ENCODE data around the gene PHLDB2. TPM values are rescaled to one million over a fixed set of nuclear protein-coding genes. Genes with fewer than 3 reads are reported as not detected.

Gene PHLDB2
- total RNA-seq, 1 experiment from 2014 or later, result 143 TPM

- BruUV-seq (replicated peaks), result no TSS peak
- no peaks in the 10 kb centered on the region for H3K9me2 ChIP-seq (ENCODE audit: insufficient read depth)
- H4K20me1 ChIP-seq (ENCODE audit: insufficient read depth), result no peaks in the 10 kb centered on the region
- peaks cover 0 to 4% of the 10 kb centered on the region in 2 experiments; a peak in 1 of 4 replicates for H3K4me1 ChIP-seq (ENCODE audit: control insufficient read depth in 1 of 2, insufficient read depth in 2 of 2, low read length in 2 of 2)
- DNase-seq (ENCODE audit: low read depth, low spot score), result no peak
- intact Hi-C loops (cut with micrococcal nuclease), result no loop called here
- H3K27ac ChIP-seq (ENCODE audit: low read depth, low read length), result no peak overlapping the region
- H3K36me3 ChIP-seq (ENCODE audit: control insufficient read depth in 1 of 2, insufficient read depth in 2 of 2, low read length in 2 of 2), result no peaks in the 10 kb centered on the region
- H2AFZ ChIP-seq (ENCODE audit: low read depth, low read length, poor library complexity, severe bottlenecking), result no peak overlapping the region
- H3K9me3 ChIP-seq (ENCODE audit: control insufficient read depth in 1 of 2, insufficient read depth in 1 of 2, low read depth in 1 of 2, low read length in 2 of 2), result no peaks in the 10 kb centered on the region; a peak in 1 of 4 replicates
- no peak overlapping the region for H3K4me2 ChIP-seq (ENCODE audit: low read length)
- no peaks in the 10 kb centered on the region for H3K27me3 ChIP-seq (ENCODE audit: insufficient read depth, low read length)
- no peak for TF ChIP-seq CTCF (IDR thresholded peaks at IDR 0.05 in 2 of 3, conservative IDR thresholded peaks at IDR 0.05 in 1 of 3; ENCODE audit: borderline replicate concordance in 1 of 3, insufficient read depth in 1 of 3, low read depth in 2 of 3, low read length in 2 of 3)
- no peak for TF ChIP-seq EGR1 (IDR thresholded peaks at IDR 0.05; ENCODE audit: low read depth)
- no peak for TF ChIP-seq POLR2A (IDR thresholded peaks at IDR 0.05; ENCODE audit: borderline replicate concordance, extremely low read depth, insufficient read depth, insufficient read length)
- no peak for TF ChIP-seq SP1 (IDR thresholded peaks at IDR 0.05; ENCODE audit: low read depth)
- TF ChIP-seq ELF1 (IDR thresholded peaks at IDR 0.05; ENCODE audit: borderline replicate concordance, low read depth), result no peak
- TF ChIP-seq YY1 (IDR thresholded peaks at IDR 0.05; ENCODE audit: extremely low read depth, insufficient replicate concordance, low read depth, low read length), result no peak
- no peak for TF ChIP-seq CEBPB (IDR thresholded peaks at IDR 0.05; ENCODE audit: low read depth)
- TF ChIP-seq ZFX (IDR thresholded peaks at IDR 0.05), result no peak
- ChIA-PET CTCF (no interaction called here), RAD21 (ENCODE audit: low non-redundant PET in 1 of 2, low total read pairs in 2 of 2, uncharacterized antibody in 2 of 2, unreplicated experiment in 2 of 2) (no interaction called here), POLR2A (no interaction called here)
- H3K9ac ChIP-seq (ENCODE audit: low read length), result no peak overlapping the region
- H3K4me3 ChIP-seq (replicated peaks in 1 of 2; ENCODE audit: low read depth in 1 of 2, low read length in 2 of 2), result no peak overlapping the region
- no peak for ATAC-seq
- no peaks in the 10 kb centered on the region for H3K79me2 ChIP-seq (ENCODE audit: insufficient read depth, low read length)
Observed at GRCh38 chr3:111820651-111821050, 38.4 kb upstream of the PHLDB2 start.

- Histone ChIP-seq H3K79me2 (ENCODE audit: insufficient read depth, low read length) (no peaks in the 10 kb centered on the region), H2AFZ (ENCODE audit: low read depth, low read length, poor library complexity, severe bottlenecking) (no peak overlapping the region), H4K20me1 (ENCODE audit: insufficient read depth) (no peaks in the 10 kb centered on the region), H3K27ac (ENCODE audit: low read depth, low read length) (no peak overlapping the region), H3K4me1 (ENCODE audit: control insufficient read depth in 1 of 2, insufficient read depth in 2 of 2, low read length in 2 of 2) (peaks cover 0 to 11% of the 10 kb centered on the region in 2 experiments; a peak in 1 of 4 replicates), H3K27me3 (ENCODE audit: insufficient read depth, low read length) (no peaks in the 10 kb centered on the region), H3K36me3 (ENCODE audit: control insufficient read depth in 1 of 2, insufficient read depth in 2 of 2, low read length in 2 of 2) (no peaks in the 10 kb centered on the region), H3K9ac (ENCODE audit: low read length) (no peak overlapping the region), H3K4me2 (ENCODE audit: low read length) (no peak overlapping the region), H3K9me2 (ENCODE audit: insufficient read depth) (no peaks in the 10 kb centered on the region), H3K4me3 (replicated peaks in 1 of 2; ENCODE audit: low read depth in 1 of 2, low read length in 2 of 2) (no peak overlapping the region), H3K9me3 (ENCODE audit: control insufficient read depth in 1 of 2, insufficient read depth in 1 of 2, low read depth in 1 of 2, low read length in 2 of 2) (no peaks in the 10 kb centered on the region; a peak in 1 of 4 replicates)
- ChIA-PET POLR2A (no interaction called here), RAD21 (ENCODE audit: low non-redundant PET in 1 of 2, low total read pairs in 2 of 2, uncharacterized antibody in 2 of 2, unreplicated experiment in 2 of 2) (no interaction called here), CTCF (no interaction called here)
- no peak for TF ChIP-seq ELF1 (IDR thresholded peaks at IDR 0.05; ENCODE audit: borderline replicate concordance, low read depth)
- TF ChIP-seq EZH2 (IDR thresholded peaks at IDR 0.05), result no peak
- TF ChIP-seq MAX (IDR thresholded peaks at IDR 0.05), result no peak
- no peak for TF ChIP-seq CEBPB (IDR thresholded peaks at IDR 0.05; ENCODE audit: low read depth)
- TF ChIP-seq EGR1 (IDR thresholded peaks at IDR 0.05; ENCODE audit: low read depth), result no peak
- TF ChIP-seq ZFX (IDR thresholded peaks at IDR 0.05), result no peak
- TF ChIP-seq ZBTB33 (IDR thresholded peaks at IDR 0.05; ENCODE audit: extremely low read depth, insufficient replicate concordance, low read length), result no peak
- TF ChIP-seq FOSL1 (IDR thresholded peaks at IDR 0.05; ENCODE audit: low read depth), result no peak
- no peak for TF ChIP-seq TCF7L2 (IDR thresholded peaks at IDR 0.05; ENCODE audit: borderline replicate concordance, extremely low read depth, insufficient read depth, insufficient read length)
- TF ChIP-seq RAD21 (IDR thresholded peaks at IDR 0.05; ENCODE audit: low read depth), result no peak
- no peak for TF ChIP-seq POLR2A (IDR thresholded peaks at IDR 0.05; ENCODE audit: borderline replicate concordance, extremely low read depth, insufficient read depth, insufficient read length)
- no peak for TF ChIP-seq YY1 (IDR thresholded peaks at IDR 0.05; ENCODE audit: extremely low read depth, insufficient replicate concordance, low read depth, low read length)
- TF ChIP-seq SP1 (IDR thresholded peaks at IDR 0.05; ENCODE audit: low read depth), result no peak
- no peak for TF ChIP-seq CBX3 (IDR thresholded peaks at IDR 0.05; ENCODE audit: low read depth)
- TF ChIP-seq POLR2AphosphoS5 (IDR thresholded peaks at IDR 0.05; ENCODE audit: low read depth, low read length), result no peak
- ATAC-seq (no peak), DNase-seq (ENCODE audit: low read depth, low spot score) (no peak)
- intact Hi-C loops (cut with micrococcal nuclease), result no loop called here
- BruUV-seq (replicated peaks), result no TSS peak
Observed at GRCh38 chr3:111821891-111822290, 37.2 kb upstream of the PHLDB2 start.
